Esophagus muscularis mucosa (tissue), 4 donors: ENCODE data around the gene GNG2. TPM values are rescaled to one million over a fixed set of nuclear protein-coding genes. Genes with fewer than 3 reads are reported as not detected.

Experiments used
- DNase-seq: peaks from one replicate; pipeline ENCODE4 v3.0.0-alpha.2; 2017; ENCODE audit errors: extremely low spot score
- H3K27ac ChIP-seq, 4 donors: fragments of 200-600 bp; sonication (generic); replicated peaks in 1 of 4; 1 replicate in 3 of 4; 2 replicates in 1 of 4; pipeline ENCODE4 v1.5.1; 2016 to 2019; ENCODE audit warnings: mild to moderate bottlenecking in 1 of 4
- H3K27me3 ChIP-seq, 4 donors: fragments of 200-600 bp; sonication (generic); one replicate each; pipeline versions ENCODE4 v1.5.1 to v1.6.0; 2016 to 2019
- H3K36me3 ChIP-seq, 4 donors: fragments of 200-600 bp; sonication (generic); one replicate each; pipeline ENCODE4 v1.5.1; 2016 to 2019
- H3K4me1 ChIP-seq, 4 donors: fragments of 200-600 bp; sonication (generic); one replicate each; pipeline ENCODE4 v1.5.1; 2016 to 2019
- H3K4me3 ChIP-seq, 4 donors: fragments of 200-600 bp; sonication (generic); 1 replicate in 2 of 4; 2 replicates in 2 of 4; pipeline ENCODE4 v1.5.1; 2016 to 2019; ENCODE audit warnings: mild to moderate bottlenecking in 4 of 4, moderate library complexity in 1 of 4
- H3K9me3 ChIP-seq, 4 donors: fragments of 200-600 bp; sonication (generic); 1 replicate in 3 of 4; 2 replicates in 1 of 4; pipeline ENCODE4 v1.5.1; 2016 to 2019
- CTCF ChIP-seq, 3 experiments: fragments of 200-600 bp in 2 of 3; fragments of 450-650 bp in 1 of 3; sonication (generic) in 2 of 3; IDR thresholded peaks; one replicate each; pipeline ENCODE4 v1.5.1; 2017 to 2019; ENCODE audit warnings: antibody characterized with exemption in 3 of 3, mild to moderate bottlenecking in 2 of 3, moderate library complexity in 1 of 3
- EP300 ChIP-seq: sonication (generic); formaldehyde crosslinking; IDR thresholded peaks from one replicate; pipeline ENCODE4 v1.6.1; 2017; ENCODE audit warnings: antibody characterized with exemption
- POLR2A ChIP-seq: fragments of 450-650 bp; IDR thresholded peaks from one replicate; pipeline ENCODE4 v1.6.1; 2017; ENCODE audit warnings: antibody characterized with exemption, moderate library complexity, mild to moderate bottlenecking, low read depth
- POLR2AphosphoS5 ChIP-seq, 2 donors: sonication (generic); formaldehyde crosslinking; IDR thresholded peaks; one replicate each; pipeline ENCODE4 v1.6.1; 2017; ENCODE audit warnings: antibody characterized with exemption in 2 of 2
- WGBS: methylation state at CpG from one replicate; pipeline ENCODE4 v1.1.5; 2018; 5-methylcytosine and 5-hydroxymethylcytosine counted together
- intact Hi-C: fragments of 100-400 bp; cut with DNase I; formaldehyde crosslinking; loops from one replicate; pipeline ENCODE4 v1.15.1; 2023
- total RNA-seq, 4 donors: library from RNA; depleted of rRNA; stranded (reverse); fragments of >200 nt; gene quantifications; one replicate each; pipeline versions ENCODE4 v1.1.0 to v1.2.1, GENCODE V29; 2016

The GNG2 gene
- total RNA-seq, 4 donors from 2014 or later, result 15.7 to 19.9 (median 17.7) TPM

GRCh38 chr14:51922624-51923023, 62.2 kb downstream of the GNG2 start:
- intact Hi-C loops, result no loop called here
- no peak for DNase-seq
- 42% methylated on average over 6 of the region's 6 CpGs for WGBS
- no peak for TF ChIP-seq EP300
- no peak for TF ChIP-seq POLR2AphosphoS5 (IDR thresholded peaks at IDR 0.05)
- TF ChIP-seq CTCF (IDR thresholded peaks at IDR 0.05), result no peak
- no peak for TF ChIP-seq POLR2A
- H3K36me3 ChIP-seq, result no peaks in the 10 kb centered on the region
- peaks cover 0 to 4% (median 0%) of the 10 kb centered on the region in 4 donors for H3K4me1 ChIP-seq
- H3K4me3 ChIP-seq, result no peak overlapping the region
- H3K27me3 ChIP-seq, result no peaks in the 10 kb centered on the region
- H3K9me3 ChIP-seq, result no peaks in the 10 kb centered on the region
- peak overlapping the region in 3 of 4 donors; percentile 5 to 51 (median 47) for H3K27ac ChIP-seq

GRCh38 chr14:51924600-51924999, 64.2 kb downstream of the GNG2 start:
- H3K9me3 ChIP-seq, result no peaks in the 10 kb centered on the region
- no peaks in the 10 kb centered on the region for H3K27me3 ChIP-seq
- no peak for DNase-seq
- 83% methylated on average over 4 of the region's 4 CpGs for WGBS
- H3K4me1 ChIP-seq, result peaks cover 0 to 9% (median 0%) of the 10 kb centered on the region in 4 donors
- intact Hi-C loops, result no loop called here
- peak overlapping the region in 1 of 4 donors; percentile 20 for H3K27ac ChIP-seq
- H3K4me3 ChIP-seq, result no peak overlapping the region
- H3K36me3 ChIP-seq, result no peaks in the 10 kb centered on the region
- TF ChIP-seq POLR2AphosphoS5 (IDR thresholded peaks at IDR 0.05), result no peak
- no peak for TF ChIP-seq EP300
- no peak for TF ChIP-seq POLR2A
- no peak for TF ChIP-seq CTCF (IDR thresholded peaks at IDR 0.05)

- TF ChIP-seq POLR2AphosphoS5 (IDR thresholded peaks at IDR 0.05), result no peak
- TF ChIP-seq CTCF (IDR thresholded peaks at IDR 0.05), result no peak
- TF ChIP-seq EP300, result no peak
- TF ChIP-seq POLR2A, result no peak
- intact Hi-C loops, result no loop called here
- H3K27me3 ChIP-seq, result no peaks in the 10 kb centered on the region
- no peak overlapping the region for H3K4me3 ChIP-seq
- no peaks in the 10 kb centered on the region for H3K9me3 ChIP-seq
- 90% methylated on average over 2 of the region's 2 CpGs for WGBS
- no peak overlapping the region for H3K27ac ChIP-seq
- H3K4me1 ChIP-seq, result peaks cover 0 to 13% (median 0%) of the 10 kb centered on the region in 4 donors
- no peaks in the 10 kb centered on the region for H3K36me3 ChIP-seq
- DNase-seq, result no peak
These were observed 65.6 kb downstream of the GNG2 start for GRCh38 chr14:51925980-51926379.

- H3K27ac ChIP-seq, result no peak overlapping the region
- TF ChIP-seq POLR2A, result no peak
- no peak for TF ChIP-seq EP300
- TF ChIP-seq POLR2AphosphoS5 (IDR thresholded peaks at IDR 0.05), result no peak
- no peak for TF ChIP-seq CTCF (IDR thresholded peaks at IDR 0.05)
- intact Hi-C loops, result no loop called here
These were observed 66.0 kb downstream of the GNG2 start for GRCh38 chr14:51926449-51926848.

GRCh38 chr14:51928568-51928967, 68.2 kb downstream of the GNG2 start:
- Histone ChIP-seq H3K4me1 (peaks cover 0 to 9% (median 0%) of the 10 kb centered on the region in 4 donors), H3K27ac (no peak overlapping the region)
- TF ChIP-seq CTCF (IDR thresholded peaks at IDR 0.05) (no peak), EP300 (no peak), POLR2AphosphoS5 (IDR thresholded peaks at IDR 0.05) (no peak), POLR2A (no peak)

More at GRCh38 chr14:51926449-51926848, 66.0 kb downstream of the GNG2 start:
- H3K4me1 ChIP-seq, result peaks cover 0 to 11% (median 0%) of the 10 kb centered on the region in 4 donors
- WGBS, result 98% methylated on average over 7 of the region's 7 CpGs
- no peak overlapping the region for H3K4me3 ChIP-seq
- no peaks in the 10 kb centered on the region for H3K9me3 ChIP-seq
- no peaks in the 10 kb centered on the region for H3K36me3 ChIP-seq
- no peak for DNase-seq
- no peaks in the 10 kb centered on the region for H3K27me3 ChIP-seq

More at GRCh38 chr14:51928568-51928967, 68.2 kb downstream of the GNG2 start:
- Histone ChIP-seq H3K36me3 (no peaks in the 10 kb centered on the region), H3K27me3 (no peaks in the 10 kb centered on the region), H3K4me3 (no peak overlapping the region), H3K9me3 (no peaks in the 10 kb centered on the region)
- intact Hi-C loops, result no loop called here
- 91% methylated on average over 10 of the region's 10 CpGs for WGBS
- DNase-seq, result no peak
